ACC112 (cell line): ENCODE data around the gene AMDHD1.

Experiments
- H2AFZ ChIP-seq: fragments of 200-600 bp; sonication (generic); one replicate; pipeline ENCODE4 v1.6.0; 2017; ENCODE audit warnings: antibody characterized with exemption, low read length; ENCODE audit not compliant: unreplicated experiment
- H3K27ac ChIP-seq: fragments of 200-600 bp; sonication (generic); 2 replicates; pipeline ENCODE4 v1.5.1; 2014; ENCODE audit warnings: low read depth, mild to moderate bottlenecking, antibody characterized with exemption, low read length, moderate library complexity
- H3K27me3 ChIP-seq: fragments of 200-600 bp; sonication (generic); 2 replicates; pipeline ENCODE4 v1.6.1; 2014; ENCODE audit warnings: mild to moderate bottlenecking, antibody characterized with exemption, low read length, moderate library complexity, mixed read lengths; ENCODE audit not compliant: insufficient read depth
- H3K36me3 ChIP-seq: fragments of 200-600 bp; sonication (generic); 2 replicates; pipeline ENCODE4 v1.6.1; 2016; ENCODE audit warnings: mild to moderate bottlenecking, antibody characterized with exemption, low read length, moderate library complexity, mixed read lengths; ENCODE audit not compliant: insufficient read depth
- H3K4me1 ChIP-seq: fragments of 200-600 bp; sonication (generic); one replicate; pipeline ENCODE4 v1.6.1; 2016; ENCODE audit warnings: low read length, mixed read lengths; ENCODE audit not compliant: insufficient read depth, unreplicated experiment, control insufficient read depth
- H3K4me3 ChIP-seq: fragments of 200-600 bp; sonication (generic); 2 replicates; pipeline ENCODE4 v1.5.1; 2014; ENCODE audit warnings: mild to moderate bottlenecking, low read depth, low read length
- H3K79me2 ChIP-seq: fragments of 200-600 bp; sonication (generic); one replicate; pipeline ENCODE4 v1.6.0; 2016; ENCODE audit warnings: low read length; ENCODE audit not compliant: control insufficient read depth, unreplicated experiment, insufficient read depth

The AMDHD1 gene

DNA sequence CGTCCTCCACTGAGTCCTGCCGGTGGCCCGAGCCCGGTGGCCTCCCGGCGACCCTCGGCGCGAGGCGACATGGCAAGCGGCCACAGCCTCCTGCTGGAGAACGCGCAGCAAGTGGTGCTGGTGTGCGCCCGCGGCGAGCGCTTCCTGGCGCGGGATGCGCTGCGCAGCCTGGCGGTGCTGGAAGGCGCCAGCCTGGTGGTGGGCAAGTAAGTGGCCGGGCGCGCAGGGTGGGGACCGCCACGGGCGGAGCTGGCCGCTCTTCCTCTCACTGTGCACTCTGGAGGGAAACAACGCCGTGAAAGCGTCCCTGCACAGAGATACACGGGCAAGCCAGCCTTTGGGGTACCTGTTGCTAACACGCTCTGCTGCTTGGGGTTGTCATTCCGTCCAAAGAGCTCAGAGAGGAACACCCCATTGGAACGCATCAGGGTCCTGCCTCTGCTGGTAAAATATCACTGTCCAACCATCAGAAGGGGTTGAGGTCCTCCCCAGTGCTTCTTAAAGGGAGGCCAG lies at the start of gene AMDHD1:
Gene AMDHD1 (plus strand): TSS at position 2 of the 513 bp plus-strand sequence. CDS start 68 bp downstream, at position 70.
- no peaks in the 10 kb centered on the region for H3K79me2 ChIP-seq
- H3K27me3 ChIP-seq, result peaks cover 12% of the 10 kb centered on the region
- peak within 1 kb of the TSS; percentile 80 for H2AFZ ChIP-seq
- peak within 1 kb of the TSS; percentile 90 for H3K4me3 ChIP-seq
- H3K27ac ChIP-seq, result no peak within 1 kb of the TSS
- H3K4me1 ChIP-seq, result peaks cover 4% of the 10 kb centered on the region
- H3K36me3 ChIP-seq, result no peaks in the 10 kb centered on the region

- Histone ChIP-seq H3K36me3 (no peaks in the 10 kb centered on the region), H3K79me2 (no peaks in the 10 kb centered on the region), H3K27ac (no peak overlapping the region), H3K4me3 (no peak overlapping the region), H3K4me1 (no peaks in the 10 kb centered on the region), H2AFZ (no peak overlapping the region), H3K27me3 (peaks cover 31% of the 10 kb centered on the region)
Observed at GRCh38 chr12:95896846-95897245, 46.3 kb upstream of the AMDHD1 start.

DNA sequence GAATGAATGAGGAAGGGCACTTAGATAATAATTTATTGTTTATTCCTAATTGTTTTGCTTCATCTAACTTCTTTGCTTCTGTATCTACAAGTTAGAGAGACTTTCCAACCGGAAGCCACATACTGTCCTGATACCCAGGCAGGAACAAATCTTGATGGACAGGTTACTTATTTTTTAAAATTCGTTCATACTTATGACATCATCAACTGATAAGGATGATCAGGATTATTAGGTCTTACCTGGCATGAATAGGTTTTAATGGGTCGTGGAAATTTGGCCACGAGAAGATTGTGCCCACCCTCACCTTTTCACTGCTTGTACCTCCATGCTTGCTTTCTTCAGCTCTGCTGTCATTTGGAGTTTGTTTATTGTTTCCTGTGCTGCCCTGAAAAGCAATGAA lies 45.0 kb upstream of the AMDHD1 start:
- Histone ChIP-seq H3K36me3 (no peaks in the 10 kb centered on the region), H3K4me3 (no peak overlapping the region), H3K79me2 (no peaks in the 10 kb centered on the region), H3K27me3 (peaks cover 32% of the 10 kb centered on the region), H3K27ac (no peak overlapping the region), H3K4me1 (no peaks in the 10 kb centered on the region), H2AFZ (no peak overlapping the region)

DNA sequence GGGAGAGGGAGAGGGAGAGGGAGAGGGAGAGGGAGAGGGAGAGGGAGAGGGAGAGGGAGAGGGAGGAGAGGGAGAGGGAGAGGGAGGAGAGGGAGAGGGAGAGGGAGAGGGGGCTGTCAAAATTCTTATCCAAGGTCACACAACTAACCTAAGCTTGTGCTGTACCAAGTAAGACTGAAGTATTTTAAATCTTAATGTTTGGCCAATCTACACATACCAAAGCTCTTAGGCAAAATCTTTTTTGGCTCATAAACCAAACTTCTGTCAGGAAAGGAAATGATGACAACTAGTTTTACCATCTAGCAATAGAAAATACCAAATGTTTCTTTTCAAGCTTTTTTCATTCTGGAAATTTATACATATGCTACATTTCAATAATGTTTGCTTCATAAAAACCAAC lies 34.6 kb upstream of the AMDHD1 start:
- no peak overlapping the region for H3K4me3 ChIP-seq
- H2AFZ ChIP-seq, result no peak overlapping the region
- no peaks in the 10 kb centered on the region for H3K36me3 ChIP-seq
- peaks cover 5% of the 10 kb centered on the region for H3K4me1 ChIP-seq
- H3K27me3 ChIP-seq, result peaks cover 7% of the 10 kb centered on the region
- no peak overlapping the region for H3K27ac ChIP-seq
- no peaks in the 10 kb centered on the region for H3K79me2 ChIP-seq

DNA sequence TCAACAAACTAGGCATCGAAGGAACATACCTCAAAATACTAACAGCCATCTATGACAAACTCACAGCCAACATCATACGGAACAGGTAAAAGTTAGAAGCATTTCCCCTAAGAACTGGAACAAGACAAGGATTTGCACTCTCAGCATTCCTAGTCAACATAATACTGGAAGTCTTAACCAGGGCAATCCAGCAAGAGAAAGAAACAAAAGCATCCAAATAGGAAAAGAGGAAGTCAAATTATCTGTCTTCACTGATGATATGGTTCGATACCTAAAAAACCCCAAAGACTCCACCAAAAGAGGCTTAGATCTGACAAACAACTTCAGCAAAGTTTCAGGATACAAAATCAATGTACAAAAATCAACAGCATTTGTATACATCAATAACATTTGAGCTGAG lies 33.3 kb upstream of the AMDHD1 start:
- Histone ChIP-seq H2AFZ (no peak overlapping the region), H3K27me3 (peaks cover under 1% of the 10 kb centered on the region), H3K79me2 (no peaks in the 10 kb centered on the region), H3K27ac (no peak overlapping the region), H3K4me3 (no peak overlapping the region), H3K36me3 (no peaks in the 10 kb centered on the region), H3K4me1 (peaks cover 5% of the 10 kb centered on the region)

DNA sequence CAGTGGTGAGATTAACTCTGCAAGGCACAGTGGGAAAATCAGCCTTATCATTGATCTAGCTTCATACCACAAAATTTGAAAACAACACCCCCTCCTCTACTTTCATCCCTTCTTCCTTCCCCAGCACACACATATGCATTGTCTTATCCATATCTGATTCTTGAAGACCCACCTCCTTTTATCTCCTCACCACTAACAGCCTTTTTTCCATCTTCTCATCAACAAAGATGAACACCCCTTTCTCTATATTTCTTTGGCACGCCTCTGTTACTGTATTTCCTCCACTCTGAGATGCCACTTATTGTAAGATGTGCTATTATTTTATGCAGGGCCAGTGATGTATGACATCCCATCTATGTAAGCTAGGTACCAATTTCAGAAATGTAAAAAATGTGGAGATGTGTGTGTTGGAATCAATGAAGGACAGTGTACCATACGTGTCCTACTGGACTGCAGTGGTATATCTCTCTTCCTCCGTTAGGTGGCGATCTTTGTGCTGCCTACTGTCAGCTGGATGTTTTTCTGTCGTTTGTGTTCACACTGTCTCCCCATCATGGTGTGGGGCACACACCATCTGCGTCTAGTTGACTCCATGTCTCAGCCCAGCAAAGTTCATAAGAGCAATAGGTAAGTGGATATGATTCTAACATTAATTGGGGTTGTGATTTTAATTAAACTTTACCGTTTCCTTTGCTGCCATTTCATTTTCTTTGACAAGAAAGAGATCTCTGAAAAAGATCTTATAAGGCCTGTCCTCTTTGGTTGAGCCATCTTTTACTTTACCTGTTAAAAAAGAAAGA lies 24.7 kb upstream of the AMDHD1 start:
- H3K4me3 ChIP-seq, result no peak overlapping the region
- peak overlapping the region; percentile 40 for H2AFZ ChIP-seq
- peaks cover 9% of the 10 kb centered on the region for H3K4me1 ChIP-seq

DNA sequence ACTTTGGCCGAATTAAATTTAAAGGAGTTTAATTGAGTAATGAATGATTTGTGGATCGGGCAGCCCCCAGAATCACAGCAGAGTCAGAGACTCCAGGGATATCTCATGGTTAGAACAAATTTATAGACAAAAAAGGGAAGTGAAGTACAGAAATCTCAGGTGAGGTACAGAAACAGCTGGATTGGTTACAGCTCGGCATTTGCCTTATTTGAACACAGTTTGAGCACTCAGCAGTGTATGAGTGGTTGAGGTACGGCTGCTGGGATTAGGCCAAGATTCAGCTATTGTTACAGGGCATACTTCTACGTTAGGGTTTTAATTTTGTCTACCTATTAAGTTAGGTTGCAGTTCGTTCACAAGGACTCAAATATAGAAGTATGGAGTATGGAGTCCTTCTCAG lies 24.0 kb upstream of the AMDHD1 start:
- no peak overlapping the region for H3K27ac ChIP-seq
- H3K4me3 ChIP-seq, result no peak overlapping the region
- H3K4me1 ChIP-seq, result peaks cover 9% of the 10 kb centered on the region
- no peaks in the 10 kb centered on the region for H3K79me2 ChIP-seq
- peaks cover 21% of the 10 kb centered on the region for H3K27me3 ChIP-seq
- peak overlapping the region; percentile 37 for H2AFZ ChIP-seq
- no peaks in the 10 kb centered on the region for H3K36me3 ChIP-seq

More for the DNA sequence above, 24.7 kb upstream of the AMDHD1 start:
- no peaks in the 10 kb centered on the region for H3K36me3 ChIP-seq
- peaks cover 21% of the 10 kb centered on the region for H3K27me3 ChIP-seq
- no peaks in the 10 kb centered on the region for H3K79me2 ChIP-seq
- H3K27ac ChIP-seq, result no peak overlapping the region

GRCh38 chr12:95922231-95922630 lies 20.9 kb upstream of the AMDHD1 start:
- no peaks in the 10 kb centered on the region for H3K79me2 ChIP-seq
- H3K36me3 ChIP-seq, result no peaks in the 10 kb centered on the region
- no peak overlapping the region for H2AFZ ChIP-seq
- H3K4me3 ChIP-seq, result no peak overlapping the region
- peaks cover 9% of the 10 kb centered on the region for H3K4me1 ChIP-seq
- H3K27ac ChIP-seq, result no peak overlapping the region
- H3K27me3 ChIP-seq, result peaks cover under 1% of the 10 kb centered on the region; the same call in 1 of the 2 replicates

GRCh38 chr12:95940514-95940913 lies 2.6 kb upstream of the AMDHD1 start:
- H3K27me3 ChIP-seq, result peaks cover 6% of the 10 kb centered on the region

DNA sequence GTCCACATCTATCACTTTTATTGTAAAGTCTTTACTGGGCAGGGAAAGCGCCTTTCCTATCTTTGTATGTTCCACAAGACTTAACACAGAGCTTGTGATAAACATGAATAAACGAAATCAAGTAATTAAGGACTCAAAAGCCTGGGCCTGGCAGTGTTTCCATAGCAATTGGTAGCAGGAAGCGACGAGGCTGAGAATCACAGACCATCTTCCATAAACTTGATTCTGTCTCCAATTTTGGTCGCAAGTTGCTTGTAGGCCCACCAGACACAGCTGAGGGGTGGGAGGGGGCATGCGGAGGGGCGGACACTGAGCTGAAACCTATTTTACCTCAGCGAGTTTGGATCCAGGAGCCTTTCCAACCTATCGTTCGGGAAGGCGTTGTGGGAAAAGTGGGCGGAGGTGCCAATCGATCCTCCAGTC lies 1.0 kb upstream of the AMDHD1 start:
- no peak overlapping the region for H3K27ac ChIP-seq
- H3K27me3 ChIP-seq, result peaks cover 12% of the 10 kb centered on the region
- H3K4me3 ChIP-seq, result peak overlapping the region; percentile 90
- H3K79me2 ChIP-seq, result no peaks in the 10 kb centered on the region
- H3K4me1 ChIP-seq, result peaks cover 4% of the 10 kb centered on the region
- no peaks in the 10 kb centered on the region for H3K36me3 ChIP-seq
- H2AFZ ChIP-seq, result peak overlapping the region; percentile 57

More at GRCh38 chr12:95940514-95940913, 2.6 kb upstream of the AMDHD1 start:
- Histone ChIP-seq H2AFZ (no peak overlapping the region), H3K4me1 (peaks cover 4% of the 10 kb centered on the region), H3K79me2 (no peaks in the 10 kb centered on the region), H3K4me3 (no peak overlapping the region), H3K27ac (no peak overlapping the region), H3K36me3 (no peaks in the 10 kb centered on the region)
